ENCODE data around the gene CRNKL1. TPM values are rescaled to one million over a fixed set of nuclear protein-coding genes. Genes with fewer than 3 reads are reported as not detected.

CRNKL1 gene
- total RNA-seq, 1 donor from 2014 or later, result 2.2 TPM

DNA sequence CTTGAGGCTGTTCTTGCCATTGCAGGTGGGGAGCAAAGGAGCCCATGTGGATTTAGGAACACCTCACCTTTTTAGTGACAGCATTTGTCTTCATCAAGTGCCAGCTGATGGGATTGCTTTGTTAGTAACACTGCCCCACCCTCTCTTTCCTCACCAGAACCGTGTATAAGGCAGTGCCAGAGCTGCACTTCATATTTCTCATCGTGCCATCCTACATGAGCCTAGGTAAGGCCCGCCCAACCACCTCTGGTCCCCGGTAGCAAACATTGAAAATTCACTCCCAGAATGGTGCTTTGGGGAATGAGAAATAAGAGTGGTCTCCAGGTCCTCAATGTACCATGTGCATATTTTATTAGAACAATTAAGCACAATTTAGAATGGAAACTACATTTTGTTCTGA lies 22.8 kb upstream of the CRNKL1 start:
- no peak for DNase-seq (ENCODE audit: low spot score in 2 of 2)
- TF ChIP-seq, protein P1, sequence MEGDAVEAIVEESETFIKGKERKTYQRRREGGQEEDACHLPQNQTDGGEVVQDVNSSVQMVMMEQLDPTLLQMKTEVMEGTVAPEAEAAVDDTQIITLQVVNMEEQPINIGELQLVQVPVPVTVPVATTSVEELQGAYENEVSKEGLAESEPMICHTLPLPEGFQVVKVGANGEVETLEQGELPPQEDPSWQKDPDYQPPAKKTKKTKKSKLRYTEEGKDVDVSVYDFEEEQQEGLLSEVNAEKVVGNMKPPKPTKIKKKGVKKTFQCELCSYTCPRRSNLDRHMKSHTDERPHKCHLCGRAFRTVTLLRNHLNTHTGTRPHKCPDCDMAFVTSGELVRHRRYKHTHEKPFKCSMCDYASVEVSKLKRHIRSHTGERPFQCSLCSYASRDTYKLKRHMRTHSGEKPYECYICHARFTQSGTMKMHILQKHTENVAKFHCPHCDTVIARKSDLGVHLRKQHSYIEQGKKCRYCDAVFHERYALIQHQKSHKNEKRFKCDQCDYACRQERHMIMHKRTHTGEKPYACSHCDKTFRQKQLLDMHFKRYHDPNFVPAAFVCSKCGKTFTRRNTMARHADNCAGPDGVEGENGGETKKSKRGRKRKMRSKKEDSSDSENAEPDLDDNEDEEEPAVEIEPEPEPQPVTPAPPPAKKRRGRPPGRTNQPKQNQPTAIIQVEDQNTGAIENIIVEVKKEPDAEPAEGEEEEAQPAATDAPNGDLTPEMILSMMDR (IDR thresholded peaks at IDR 0.05), result no peak
- Histone ChIP-seq H3K9me3 (no peaks in the 10 kb centered on the region), H3K27me3 (no peaks in the 10 kb centered on the region), H3K4me3 (no peak overlapping the region), H3K4me1 (no peaks in the 10 kb centered on the region), H3K27ac (no peak overlapping the region), H3K36me3 (no peaks in the 10 kb centered on the region)
- intact Hi-C loops (cut with DNase I), result no loop called here

- no peaks in the 10 kb centered on the region for H3K9me3 ChIP-seq
- no peak overlapping the region for H3K4me3 ChIP-seq
- intact Hi-C loops (cut with DNase I), result no loop called here
- H3K27ac ChIP-seq, result no peak overlapping the region
- TF ChIP-seq, protein P1 (IDR thresholded peaks at IDR 0.05), result no peak
- H3K36me3 ChIP-seq, result no peaks in the 10 kb centered on the region
- H3K4me1 ChIP-seq, result no peaks in the 10 kb centered on the region
- DNase-seq (ENCODE audit: low spot score in 2 of 2), result no peak
- H3K27me3 ChIP-seq, result no peaks in the 10 kb centered on the region
Measured at GRCh38 chr20:20073801-20074371, 21.6 kb upstream of the CRNKL1 start.

GRCh38 chr20:20070871-20071726 lies 18.8 kb upstream of the CRNKL1 start:
- no peak for DNase-seq (ENCODE audit: low spot score in 2 of 2)
- H3K4me1 ChIP-seq, result no peaks in the 10 kb centered on the region
- no peak overlapping the region for H3K4me3 ChIP-seq
- H3K27me3 ChIP-seq, result no peaks in the 10 kb centered on the region
- no peak overlapping the region for H3K27ac ChIP-seq
- intact Hi-C loops (cut with DNase I), result no loop called here
- H3K36me3 ChIP-seq, result no peaks in the 10 kb centered on the region
- TF ChIP-seq, protein P1 (IDR thresholded peaks at IDR 0.05), result no peak
- H3K9me3 ChIP-seq, result no peaks in the 10 kb centered on the region

GRCh38 chr20:20065361-20065760 lies 13.1 kb upstream of the CRNKL1 start:
- H3K4me3 ChIP-seq, result no peak overlapping the region
- intact Hi-C loops (cut with DNase I), result no loop called here

DNA sequence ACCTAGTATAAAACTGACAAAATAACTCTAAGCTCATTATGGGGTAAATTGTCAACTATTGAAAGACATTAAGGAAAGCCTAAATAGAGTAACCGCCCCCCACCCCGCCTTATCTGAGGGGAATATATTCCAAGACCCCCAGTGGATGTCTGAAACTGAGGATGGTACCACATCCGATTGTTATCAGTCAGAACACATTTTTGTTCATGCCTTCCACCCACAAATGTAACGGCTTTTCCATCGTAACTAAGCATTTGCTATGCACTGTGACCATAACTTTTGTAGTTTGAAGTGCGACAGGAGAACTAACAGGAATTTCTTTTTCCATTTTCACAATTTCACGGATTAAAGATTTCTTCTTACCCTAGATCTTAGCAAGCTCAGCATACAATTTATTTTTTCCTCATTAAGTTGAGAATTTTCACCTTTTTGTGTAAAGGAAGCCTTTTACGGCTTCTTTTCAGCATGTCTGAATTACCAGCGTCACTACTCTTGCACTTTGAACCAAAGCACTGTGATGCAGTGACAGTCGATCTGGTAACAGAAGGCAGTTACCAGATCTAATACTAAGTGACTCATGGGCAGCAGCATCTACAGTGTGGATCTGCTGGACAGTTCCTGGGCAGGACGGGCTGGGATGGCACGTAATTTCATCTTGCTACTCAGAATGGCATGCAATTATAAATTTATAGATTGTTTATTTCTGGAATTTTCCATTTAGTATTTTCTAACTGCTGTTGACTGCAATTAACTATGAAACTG lies 11.9 kb upstream of the CRNKL1 start:
- Histone ChIP-seq H3K36me3 (no peaks in the 10 kb centered on the region), H3K9me3 (no peaks in the 10 kb centered on the region), H3K4me1 (no peaks in the 10 kb centered on the region), H3K4me3 (no peak overlapping the region), H3K27ac (no peak overlapping the region), H3K27me3 (no peaks in the 10 kb centered on the region)
- intact Hi-C loops (cut with DNase I), result no loop called here
- no peak for DNase-seq (ENCODE audit: low spot score in 2 of 2)
- TF ChIP-seq, protein P1 (IDR thresholded peaks at IDR 0.05), result no peak

More at GRCh38 chr20:20065361-20065760, 13.1 kb upstream of the CRNKL1 start:
- no peak overlapping the region for H3K27ac ChIP-seq
- TF ChIP-seq, protein P1 (IDR thresholded peaks at IDR 0.05), result no peak
- no peaks in the 10 kb centered on the region for H3K4me1 ChIP-seq
- no peaks in the 10 kb centered on the region for H3K27me3 ChIP-seq
- no peaks in the 10 kb centered on the region for H3K9me3 ChIP-seq
- no peak for DNase-seq (ENCODE audit: low spot score in 2 of 2)
- H3K36me3 ChIP-seq, result no peaks in the 10 kb centered on the region
